Measurements from ENCODE around the gene RIPK4. TPM values are rescaled to one million over a fixed set of nuclear protein-coding genes. Genes with fewer than 3 reads are reported as not detected.

The RIPK4 gene
- total and polyA plus RNA-seq, 2 of the 13 experiments (the other 11 are each of a cell fraction or from before 2014, with no cell fraction given), result 3.1 to 4.9 TPM

DNA sequence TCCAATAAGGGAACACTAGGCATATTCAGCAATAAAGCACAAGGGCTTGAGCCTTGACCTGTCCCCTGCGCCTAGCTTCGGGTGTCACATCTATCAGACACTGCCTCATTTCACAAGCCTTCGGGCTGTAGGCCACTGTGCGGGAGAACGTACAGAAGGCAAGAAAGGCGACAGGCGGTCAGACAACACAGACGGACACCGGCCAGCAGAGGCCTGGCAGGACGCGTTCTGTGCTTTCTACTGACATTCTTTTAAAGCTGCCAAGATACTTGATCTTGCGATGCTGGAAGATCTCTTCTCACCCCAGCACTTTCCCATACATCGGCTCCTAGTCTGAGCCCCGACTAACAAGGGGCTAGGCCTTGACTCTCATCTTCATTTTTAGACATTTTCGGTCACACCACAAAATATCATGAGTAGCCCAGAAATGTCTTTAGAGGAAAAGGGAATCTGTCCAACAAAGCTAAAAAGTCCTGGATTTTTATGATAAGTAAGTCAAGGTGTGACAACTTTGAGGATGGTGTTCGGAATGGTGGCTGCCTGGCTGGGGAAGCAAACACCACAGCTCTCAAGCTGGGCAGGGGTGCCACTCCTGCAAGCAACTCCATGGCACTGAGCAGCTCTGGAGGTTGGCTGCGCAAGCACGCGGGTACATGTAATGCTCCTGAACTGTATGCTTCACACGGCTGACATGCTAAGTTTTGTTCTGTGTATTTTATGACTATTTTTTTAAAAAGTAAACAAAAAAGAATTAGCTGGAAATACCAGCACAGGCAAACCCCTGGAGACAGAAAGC lies 18.7 kb downstream of the RIPK4 start (continued):
- TF ChIP-seq, protein P1, sequence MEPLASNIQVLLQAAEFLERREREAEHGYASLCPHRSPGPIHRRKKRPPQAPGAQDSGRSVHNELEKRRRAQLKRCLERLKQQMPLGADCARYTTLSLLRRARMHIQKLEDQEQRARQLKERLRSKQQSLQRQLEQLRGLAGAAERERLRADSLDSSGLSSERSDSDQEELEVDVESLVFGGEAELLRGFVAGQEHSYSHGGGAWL (CRISPR knock-in tag; IDR thresholded peaks at IDR 0.05), result no peak
- TF ChIP-seq FOXP1 (IDR thresholded peaks at IDR 0.05), result no peak
- no peak for TF ChIP-seq FOXP1 (CRISPR knock-in tag; IDR thresholded peaks at IDR 0.05)
- TF ChIP-seq SIX4 (CRISPR knock-in tag; IDR thresholded peaks at IDR 0.05), result no peak
- no peak for TF ChIP-seq PRMT3 (CRISPR knock-in tag; IDR thresholded peaks at IDR 0.05; ENCODE audit: borderline replicate concordance, low read depth)
- TF ChIP-seq CCAR2 (optimal IDR thresholded peaks at IDR 0.05; ENCODE audit: low read depth, low read length), result no peak

DNA sequence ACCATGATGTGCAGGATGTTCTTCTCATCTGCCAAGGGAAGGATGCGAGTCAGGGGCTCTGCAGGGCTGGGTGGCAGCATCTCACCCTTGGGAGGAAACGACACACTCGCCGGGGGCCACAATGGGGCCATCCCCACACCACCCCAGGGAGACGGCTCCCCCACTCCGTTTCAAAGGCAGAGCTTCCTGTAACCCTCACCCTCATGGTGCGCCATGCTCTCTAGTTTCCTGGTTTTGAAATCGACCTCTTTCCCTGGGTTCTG lies 20.2 kb downstream of the RIPK4 start:
- H3K36me3 ChIP-seq (replicated peaks in 1 of 2; ENCODE audit: control insufficient read depth in 1 of 2, insufficient read depth in 2 of 2, low read length in 2 of 2), result peaks cover 48 to 79% of the 10 kb centered on the region in 2 experiments
- ATAC-seq, result no peak
- H3K27ac ChIP-seq (ENCODE audit: extremely low read length, insufficient read depth, low read length), result no peak overlapping the region
- intact Hi-C loops (cut with micrococcal nuclease; ENCODE audit: unreplicated experiment), result no loop called here
- no peak overlapping the region for H2AFZ ChIP-seq (ENCODE audit: low read length)
- WGBS (ENCODE audit: low lambda C conversion rate), result 98% methylated on average over 4 of the region's 8 CpGs
- no peak overlapping the region for H3K4me2 ChIP-seq (ENCODE audit: low read depth, low read length)
- no peak overlapping the region for H3K9ac ChIP-seq (ENCODE audit: insufficient read depth, low read depth, low read length)
- DNase-seq (ENCODE audit: low spot score), result no peak
- in situ Hi-C loops (cut with HindIII; ENCODE audit: extremely low pct_ligation_motif_present, low pct_unique_long_range_greater_than_20kb), result no loop called here
- H3K27me3 ChIP-seq (ENCODE audit: control insufficient read depth in 1 of 2, insufficient read depth in 2 of 2, low read length in 2 of 2), result no peaks in the 10 kb centered on the region
- H3K9me3 ChIP-seq (ENCODE audit: low read length), result no peaks in the 10 kb centered on the region
- peaks cover 8% of the 10 kb centered on the region; the same call in 1 of the 2 replicates for H4K20me1 ChIP-seq (ENCODE audit: insufficient read depth, low read length)
- no peak overlapping the region for H3K4me3 ChIP-seq (replicated peaks in 1 of 3; ENCODE audit: insufficient read depth in 1 of 3, low read depth in 2 of 3, low read length in 3 of 3)
- TF ChIP-seq ZNF24 (IDR thresholded peaks at IDR 0.05), result no peak
- TF ChIP-seq, protein P2, sequence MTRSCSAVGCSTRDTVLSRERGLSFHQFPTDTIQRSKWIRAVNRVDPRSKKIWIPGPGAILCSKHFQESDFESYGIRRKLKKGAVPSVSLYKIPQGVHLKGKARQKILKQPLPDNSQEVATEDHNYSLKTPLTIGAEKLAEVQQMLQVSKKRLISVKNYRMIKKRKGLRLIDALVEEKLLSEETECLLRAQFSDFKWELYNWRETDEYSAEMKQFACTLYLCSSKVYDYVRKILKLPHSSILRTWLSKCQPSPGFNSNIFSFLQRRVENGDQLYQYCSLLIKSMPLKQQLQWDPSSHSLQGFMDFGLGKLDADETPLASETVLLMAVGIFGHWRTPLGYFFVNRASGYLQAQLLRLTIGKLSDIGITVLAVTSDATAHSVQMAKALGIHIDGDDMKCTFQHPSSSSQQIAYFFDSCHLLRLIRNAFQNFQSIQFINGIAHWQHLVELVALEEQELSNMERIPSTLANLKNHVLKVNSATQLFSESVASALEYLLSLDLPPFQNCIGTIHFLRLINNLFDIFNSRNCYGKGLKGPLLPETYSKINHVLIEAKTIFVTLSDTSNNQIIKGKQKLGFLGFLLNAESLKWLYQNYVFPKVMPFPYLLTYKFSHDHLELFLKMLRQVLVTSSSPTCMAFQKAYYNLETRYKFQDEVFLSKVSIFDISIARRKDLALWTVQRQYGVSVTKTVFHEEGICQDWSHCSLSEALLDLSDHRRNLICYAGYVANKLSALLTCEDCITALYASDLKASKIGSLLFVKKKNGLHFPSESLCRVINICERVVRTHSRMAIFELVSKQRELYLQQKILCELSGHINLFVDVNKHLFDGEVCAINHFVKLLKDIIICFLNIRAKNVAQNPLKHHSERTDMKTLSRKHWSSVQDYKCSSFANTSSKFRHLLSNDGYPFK (CRISPR knock-in tag; IDR thresholded peaks at IDR 0.05; ENCODE audit: borderline replicate concordance), result no peak
- peaks cover 3% of the 10 kb centered on the region for H3K79me2 ChIP-seq (ENCODE audit: insufficient read depth, low read length)
- FAIRE-seq, result no peak
- no TSS peak for BruUV-seq (replicated peaks)
- POLR2A ChIA-PET, result no interaction called here
- CTCF ChIA-PET (ENCODE audit: low intra/inter-chr PET ratio, low total read pairs), result no interaction called here
- H3K4me1 ChIP-seq (ENCODE audit: insufficient read depth, low read length), result peaks cover 27% of the 10 kb centered on the region
